ENCODE data around the gene ERBB4. TPM values are rescaled to one million over a fixed set of nuclear protein-coding genes. Genes with fewer than 3 reads are reported as not detected.

Gene ERBB4
- total RNA-seq, 2 donors from 2014 or later, result 1.0 to 32.8 TPM

- no peak for DNase-seq (ENCODE audit: low spot score)
- Histone ChIP-seq H3K27me3 (replicated peaks; ENCODE audit: insufficient read depth) (no peaks in the 10 kb centered on the region), H3K9me3 (no peaks in the 10 kb centered on the region), H3K36me3 (no peaks in the 10 kb centered on the region), H3K4me3 (no peak overlapping the region), H3K4me1 (replicated peaks) (no peaks in the 10 kb centered on the region), H3K27ac (no peak overlapping the region)
- intact Hi-C loops (cut with DNase I), result no loop called here
- 54% methylated on average over 2 of the region's 2 CpGs for WGBS
- TF ChIP-seq CTCF (IDR thresholded peaks at IDR 0.05) (no peak), POLR2AphosphoS5 (IDR thresholded peaks at IDR 0.05) (no peak), POLR2A (IDR thresholded peaks at IDR 0.05) (no peak)
Observed at GRCh38 chr2:211439011-211439410, 1099.6 kb downstream of the ERBB4 start.

- DNase-seq (ENCODE audit: low spot score), result no peak
- no peak overlapping the region for H3K4me3 ChIP-seq
- H3K36me3 ChIP-seq, result no peaks in the 10 kb centered on the region
- no peaks in the 10 kb centered on the region for H3K9me3 ChIP-seq
- H3K4me1 ChIP-seq (replicated peaks), result no peaks in the 10 kb centered on the region
- TF ChIP-seq POLR2AphosphoS5 (IDR thresholded peaks at IDR 0.05) (no peak), POLR2A (IDR thresholded peaks at IDR 0.05) (no peak), CTCF (IDR thresholded peaks at IDR 0.05) (no peak)
- WGBS, result 72% methylated on average over 5 of the region's 5 CpGs
- no peaks in the 10 kb centered on the region for H3K27me3 ChIP-seq (replicated peaks; ENCODE audit: insufficient read depth)
- intact Hi-C loops (cut with DNase I), result no loop called here
- no peak overlapping the region for H3K27ac ChIP-seq
Observed at GRCh38 chr2:211437396-211437795, 1101.2 kb downstream of the ERBB4 start.

GRCh38 chr2:211436182-211436581, 1102.4 kb downstream of the ERBB4 start:
- Histone ChIP-seq H3K9me3 (no peaks in the 10 kb centered on the region), H3K27ac (no peak overlapping the region), H3K36me3 (no peaks in the 10 kb centered on the region), H3K4me1 (replicated peaks) (no peaks in the 10 kb centered on the region), H3K4me3 (no peak overlapping the region), H3K27me3 (replicated peaks; ENCODE audit: insufficient read depth) (no peaks in the 10 kb centered on the region)
- intact Hi-C loops (cut with DNase I), result no loop called here
- DNase-seq (ENCODE audit: low spot score), result no peak
- WGBS, result 57% methylated on average over 1 of the region's 1 CpG
- TF ChIP-seq POLR2AphosphoS5 (IDR thresholded peaks at IDR 0.05) (no peak), CTCF (IDR thresholded peaks at IDR 0.05) (no peak), POLR2A (IDR thresholded peaks at IDR 0.05) (no peak)

GRCh38 chr2:211435331-211435730, 1103.3 kb downstream of the ERBB4 start:
- WGBS, result 88% methylated on average over 9 of the region's 9 CpGs
- intact Hi-C loops (cut with DNase I), result no loop called here
- no peak for DNase-seq (ENCODE audit: low spot score)
- H3K4me1 ChIP-seq (replicated peaks), result no peaks in the 10 kb centered on the region
- no peak overlapping the region for H3K27ac ChIP-seq
- H3K36me3 ChIP-seq, result no peaks in the 10 kb centered on the region
- H3K4me3 ChIP-seq, result no peak overlapping the region
- H3K27me3 ChIP-seq (replicated peaks; ENCODE audit: insufficient read depth), result no peaks in the 10 kb centered on the region
- no peak for TF ChIP-seq CTCF (IDR thresholded peaks at IDR 0.05)
- TF ChIP-seq POLR2AphosphoS5 (IDR thresholded peaks at IDR 0.05), result no peak
- no peak for TF ChIP-seq POLR2A (IDR thresholded peaks at IDR 0.05)
- no peaks in the 10 kb centered on the region for H3K9me3 ChIP-seq

- H3K4me1 ChIP-seq (replicated peaks), result no peaks in the 10 kb centered on the region
- H3K36me3 ChIP-seq, result no peaks in the 10 kb centered on the region
- no peak overlapping the region for H3K27ac ChIP-seq
- no peaks in the 10 kb centered on the region for H3K27me3 ChIP-seq (replicated peaks; ENCODE audit: insufficient read depth)
- intact Hi-C loops (cut with DNase I), result no loop called here
- 85% methylated on average over 3 of the region's 3 CpGs for WGBS
- no peak overlapping the region for H3K4me3 ChIP-seq
- TF ChIP-seq POLR2A (IDR thresholded peaks at IDR 0.05), result no peak
- TF ChIP-seq CTCF (IDR thresholded peaks at IDR 0.05), result no peak
- TF ChIP-seq POLR2AphosphoS5 (IDR thresholded peaks at IDR 0.05), result no peak
- DNase-seq (ENCODE audit: low spot score), result no peak
- H3K9me3 ChIP-seq, result no peaks in the 10 kb centered on the region
Observed at GRCh38 chr2:211434773-211435172, 1103.8 kb downstream of the ERBB4 start.

Data from prostate gland (tissue), 2 donors.